Neural crest cell (in vitro differentiated cells): ENCODE measurements around the gene GALNT5. TPM values are rescaled to one million over a fixed set of nuclear protein-coding genes. Genes with fewer than 3 reads are reported as not detected.
"Not testable (repeated sequence)": the region's sequence is repeated elsewhere in the genome, so short reads cannot be mapped to it uniquely, and the experiment has no call there.

Experiments used
- DNase-seq: peaks from one replicate; pipeline ENCODE4 v3.0.0; 2021; ENCODE audit warnings: low read depth, mixed read lengths, low spot score
- H3K27ac Mint-ChIP-seq: one replicate; pipeline ENCODE4 v1.8.0; 2021; ENCODE audit warnings: mild to moderate bottlenecking, mixed read lengths; ENCODE audit not compliant: unreplicated experiment
- H3K27me3 Mint-ChIP-seq: 2 replicates; pipeline ENCODE4 v1.8.0; 2021; ENCODE audit warnings: low read depth, mild to moderate bottlenecking, mixed read lengths
- H3K36me3 Mint-ChIP-seq: 2 replicates; pipeline ENCODE4 v1.8.0; 2021; ENCODE audit warnings: low read depth, mild to moderate bottlenecking, mixed read lengths
- H3K4me1 Mint-ChIP-seq: 2 replicates; pipeline ENCODE4 v1.8.0; 2021; ENCODE audit warnings: mixed read lengths
- H3K4me3 Mint-ChIP-seq: one replicate; pipeline ENCODE4 v1.8.0; 2021; ENCODE audit warnings: mild to moderate bottlenecking, mixed read lengths
- H3K9me3 Mint-ChIP-seq: 2 replicates; pipeline ENCODE4 v1.8.0; 2021; ENCODE audit warnings: mixed read lengths
- CTCF ChIP-seq: fragments of 200-600 bp; sonication (generic); conservative IDR thresholded peaks from 2 replicates; pipeline ENCODE4 v1.5.0; 2021; ENCODE audit warnings: antibody characterized with exemption, mild to moderate bottlenecking
- total RNA-seq: library from RNA; stranded (reverse); gene quantifications from 2 replicates; pipeline ENCODE4 v1.2.1, GENCODE V29; 2021

The GALNT5 gene
- total RNA-seq, 1 donor from 2014 or later: 0.12 TPM

DNA sequence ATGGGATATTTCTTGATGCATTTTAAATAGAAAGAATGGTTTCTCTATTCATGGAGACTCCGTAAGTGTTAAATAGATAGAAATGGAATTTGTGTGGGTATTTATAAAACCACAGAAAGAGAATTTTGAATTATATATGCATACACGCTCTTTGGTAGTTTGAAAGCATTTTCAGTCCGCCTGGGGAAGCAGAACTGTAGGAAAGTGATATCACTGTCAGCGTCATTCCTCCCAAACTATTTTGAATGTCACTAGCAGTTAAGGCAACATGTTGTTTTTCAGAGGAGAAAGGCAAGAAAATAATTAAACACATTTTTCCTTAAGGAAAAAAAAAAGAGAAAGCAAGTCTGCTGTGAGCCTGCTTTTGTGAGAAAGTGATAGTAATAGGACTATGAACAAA is 76.8 kb downstream of the GALNT5 start:
- Mint-ChIP-seq H3K36me3 (no peaks in the 10 kb centered on the region), H3K4me1 (no peaks in the 10 kb centered on the region), H3K4me3 (no peak overlapping the region), H3K27me3 (peaks cover 25% of the 10 kb centered on the region), H3K9me3 (no peaks in the 10 kb centered on the region), H3K27ac (no peak overlapping the region)
- no peak for TF ChIP-seq CTCF
- DNase-seq: no peak

DNA sequence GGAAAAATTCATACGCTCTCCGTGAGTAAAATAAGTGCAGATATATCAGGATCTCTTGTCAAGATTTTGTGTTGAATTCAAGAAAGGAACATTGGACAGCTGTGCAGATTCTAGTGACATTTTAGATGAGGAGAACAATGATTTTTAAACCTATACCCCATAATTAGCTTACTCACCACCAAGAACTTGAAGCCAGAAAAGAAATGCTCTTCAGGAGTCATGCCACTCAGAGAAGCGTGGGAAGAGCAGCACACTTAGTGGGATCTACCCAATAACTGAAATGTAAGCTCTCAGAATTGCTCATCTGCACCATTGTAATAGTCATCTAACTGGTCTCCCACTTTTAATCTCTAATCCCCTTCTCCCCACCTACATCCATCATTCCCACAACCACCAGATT is 77.3 kb downstream of the GALNT5 start:
- no peak overlapping the region for H3K4me3 Mint-ChIP-seq
- H3K27me3 Mint-ChIP-seq: peaks cover 21% of the 10 kb centered on the region
- H3K36me3 Mint-ChIP-seq: no peaks in the 10 kb centered on the region
- no peak for DNase-seq
- no peak for TF ChIP-seq CTCF
- H3K27ac Mint-ChIP-seq: no peak overlapping the region
- no peaks in the 10 kb centered on the region for H3K9me3 Mint-ChIP-seq
- H3K4me1 Mint-ChIP-seq: no peaks in the 10 kb centered on the region

DNA sequence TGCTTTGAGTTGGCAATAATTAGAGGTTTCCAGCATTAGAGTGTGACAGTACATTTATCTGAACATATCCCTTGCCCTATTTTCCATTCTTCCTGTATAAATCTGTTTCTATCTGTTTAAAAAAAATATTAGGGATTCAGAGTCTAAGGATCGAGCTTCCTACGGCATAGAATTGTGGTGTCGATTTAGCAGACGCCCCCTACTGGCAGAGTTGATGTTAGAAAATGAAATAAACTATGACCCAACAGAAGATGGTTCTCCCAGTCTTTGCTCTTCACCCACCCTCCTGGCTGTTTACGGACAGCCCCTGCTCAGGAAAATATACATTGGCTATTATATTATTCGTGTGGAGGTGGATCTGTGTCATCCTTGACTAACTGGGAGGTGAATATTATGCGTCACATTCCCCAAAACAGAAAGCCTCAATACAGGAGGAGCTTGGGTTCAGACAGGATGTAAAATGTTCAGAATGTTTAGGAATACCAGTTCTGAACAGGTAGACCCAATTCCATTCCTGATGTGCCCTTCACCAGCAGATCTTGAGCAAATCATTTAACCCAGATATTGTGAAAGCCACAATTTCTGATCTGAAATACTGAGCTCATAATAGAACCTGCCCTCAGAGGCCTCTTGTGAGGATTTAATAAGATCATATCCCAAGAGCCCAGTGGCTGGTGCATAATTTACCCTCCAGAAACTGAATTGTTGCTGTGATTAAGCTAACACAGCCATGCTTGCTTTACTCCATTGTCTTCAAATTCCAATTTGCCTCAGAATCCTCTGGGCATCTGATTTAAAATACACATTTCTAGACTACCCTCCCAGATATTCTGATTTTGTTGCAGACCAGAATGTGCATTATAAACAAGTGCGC is 78.9 kb downstream of the GALNT5 start:
- Mint-ChIP-seq H3K27ac (no peak overlapping the region), H3K4me3 (no peak overlapping the region), H3K27me3 (peaks cover 14% of the 10 kb centered on the region), H3K36me3 (no peaks in the 10 kb centered on the region), H3K4me1 (no peaks in the 10 kb centered on the region), H3K9me3 (no peaks in the 10 kb centered on the region)
- peak; percentile 54 for DNase-seq
- peak; percentile 79 for TF ChIP-seq CTCF

DNA sequence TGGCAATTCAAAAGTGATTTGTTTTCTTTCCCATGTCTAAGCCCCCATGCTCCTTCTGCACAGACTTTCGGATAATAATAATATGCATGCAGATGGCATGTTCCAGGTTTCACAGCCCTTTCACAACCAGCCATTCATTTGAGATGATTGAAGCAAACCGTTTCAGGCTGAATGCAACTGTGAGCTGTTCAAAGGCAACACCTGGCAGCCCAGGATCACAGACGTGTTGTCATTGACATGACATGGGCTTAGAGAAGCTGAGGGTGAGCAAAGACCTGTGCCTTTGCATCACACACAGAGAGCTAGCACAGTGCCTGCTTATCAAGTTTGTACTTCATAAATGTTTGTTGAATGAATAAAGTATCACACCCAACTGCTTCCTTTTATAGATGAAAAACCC is 80.5 kb downstream of the GALNT5 start:
- Mint-ChIP-seq H3K27ac (no peak overlapping the region), H3K36me3 (peaks cover 5% of the 10 kb centered on the region), H3K4me3 (no peak overlapping the region), H3K27me3 (peaks cover 10% of the 10 kb centered on the region), H3K4me1 (no peaks in the 10 kb centered on the region), H3K9me3 (peaks cover 10% of the 10 kb centered on the region)
- TF ChIP-seq CTCF: no peak
- DNase-seq: no peak

DNA sequence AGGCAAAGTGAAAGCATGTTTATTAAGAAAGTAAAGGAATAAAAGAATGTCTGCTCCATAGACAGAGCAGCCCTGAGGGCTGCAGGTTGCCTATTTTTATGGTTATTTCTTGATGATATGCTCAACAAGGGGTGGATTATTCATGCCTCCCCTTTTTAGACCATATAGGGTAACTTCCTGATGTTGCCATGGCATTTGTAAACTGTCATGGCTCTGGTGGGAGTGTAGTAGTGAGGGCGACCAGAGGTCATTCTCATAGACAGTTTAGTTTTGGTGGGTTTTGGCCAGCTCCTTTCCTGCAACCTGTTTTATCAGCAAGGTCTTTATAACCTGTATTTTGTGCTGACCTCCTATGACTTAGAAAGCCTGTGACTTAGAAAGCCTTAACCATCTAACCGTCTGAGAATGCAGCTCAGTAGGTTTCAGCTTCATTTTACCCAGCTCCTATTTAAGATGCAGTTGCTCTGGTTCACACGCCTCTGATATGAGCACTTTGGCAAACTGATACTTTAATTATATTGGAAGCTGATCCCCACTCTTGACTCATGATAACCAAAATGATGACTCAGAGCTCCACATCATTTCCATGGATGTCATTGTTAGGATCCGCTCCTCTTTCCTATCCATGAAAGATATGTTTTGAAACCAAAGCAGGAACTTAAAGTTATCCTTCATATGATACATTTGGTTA is 82.6 kb downstream of the GALNT5 start:
- Mint-ChIP-seq H3K9me3 (peaks cover 24% of the 10 kb centered on the region), H3K27me3 (peaks cover 7% of the 10 kb centered on the region), H3K4me1 (no peaks in the 10 kb centered on the region), H3K36me3 (peaks cover 9% of the 10 kb centered on the region), H3K4me3 (no peak overlapping the region), H3K27ac (no peak overlapping the region)
- no peak for DNase-seq
- TF ChIP-seq CTCF: no peak

- Mint-ChIP-seq H3K36me3 (peaks cover 12% of the 10 kb centered on the region), H3K9me3 (peaks cover 28% of the 10 kb centered on the region)
- H3K27ac Mint-ChIP-seq, H3K4me1 Mint-ChIP-seq, DNase-seq, H3K4me3 Mint-ChIP-seq, H3K27me3 Mint-ChIP-seq: not testable (repeated sequence)
Observed at GRCh38 chr2:157341381-157341780, 83.9 kb downstream of the GALNT5 start.
